Mesothelial cell of epicardium (in vitro differentiated cells): ENCODE results near the gene PREX1. TPM values are rescaled to one million over a fixed set of nuclear protein-coding genes. Genes with fewer than 3 reads are reported as not detected.

Source experiments
- DNase-seq, 2 experiments: peaks; one replicate each; pipeline ENCODE4 v3.0.0; 2021; ENCODE audit warnings: low spot score in 2 of 2; ENCODE audit not compliant: unreplicated experiment in 2 of 2
- H3K27ac Mint-ChIP-seq: 2 replicates; pipeline ENCODE4 v1.8.0; 2021; ENCODE audit warnings: mixed read lengths
- H3K27me3 Mint-ChIP-seq: 2 replicates; pipeline ENCODE4 v1.8.0; 2021; ENCODE audit warnings: low read depth, mixed read lengths
- H3K36me3 Mint-ChIP-seq: 2 replicates; pipeline ENCODE4 v1.8.0; 2021; ENCODE audit warnings: mixed read lengths
- H3K4me1 Mint-ChIP-seq: 2 replicates; pipeline ENCODE4 v1.8.0; 2021; ENCODE audit warnings: mixed read lengths
- H3K4me3 Mint-ChIP-seq: 2 replicates; pipeline ENCODE4 v1.8.0; 2021; ENCODE audit warnings: mild to moderate bottlenecking, moderate library complexity, mixed read lengths
- H3K9me3 Mint-ChIP-seq: 2 replicates; pipeline ENCODE4 v1.8.0; 2021; ENCODE audit warnings: mixed read lengths
- total RNA-seq: library from RNA; stranded (reverse); gene quantifications from 3 replicates; pipeline ENCODE4 v1.2.1, GENCODE V29; 2021
- TF ChIP-seq, protein P1 (sequence below): fragments of 200-600 bp; sonication (generic); IDR thresholded peaks from one replicate; pipeline ENCODE4 v1.5.0; 2021; ENCODE audit warnings: antibody characterized with exemption; ENCODE audit not compliant: unreplicated experiment

The PREX1 gene
- total RNA-seq, 1 donor from 2014 or later, result 8.3 TPM

DNA sequence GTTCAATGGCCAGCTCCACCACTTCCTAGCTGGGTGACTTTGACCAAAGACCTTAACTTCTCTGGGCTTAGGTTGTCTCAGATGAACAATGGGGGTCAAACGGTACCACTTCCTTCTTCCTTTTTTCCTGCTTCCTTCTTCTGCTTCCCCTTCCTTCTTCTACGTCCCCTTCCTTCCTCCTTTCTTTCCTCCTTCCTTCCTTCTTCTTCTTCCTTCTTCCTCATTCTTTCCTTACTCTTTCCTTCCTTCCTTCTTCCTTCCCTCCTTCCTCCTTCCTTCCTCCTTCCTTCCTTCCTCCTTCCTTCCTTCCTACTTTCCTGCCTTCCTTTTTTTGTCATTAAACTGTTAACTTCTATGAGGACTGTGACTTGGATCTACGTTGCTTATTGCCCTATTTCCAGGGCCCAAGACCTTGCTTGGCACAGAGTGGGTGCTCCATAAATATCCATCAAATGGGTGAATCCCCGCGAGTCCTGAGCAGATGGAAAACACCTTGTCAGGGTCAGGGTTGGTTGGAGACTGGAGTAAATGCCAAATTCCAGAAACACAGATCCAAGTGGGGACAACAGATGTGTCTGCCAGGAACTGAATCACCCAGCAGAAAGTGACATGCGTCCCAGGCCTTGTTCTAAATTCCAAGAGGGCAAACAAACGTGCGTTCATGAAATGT, 243.3 kb downstream of the PREX1 start:
- Mint-ChIP-seq H3K36me3 (no peaks in the 10 kb centered on the region), H3K9me3 (peaks cover 6% of the 10 kb centered on the region), H3K4me1 (peaks cover 28% of the 10 kb centered on the region), H3K4me3 (no peak overlapping the region), H3K27me3 (peaks cover 2% of the 10 kb centered on the region), H3K27ac (no peak overlapping the region)
- no peak for DNase-seq
- TF ChIP-seq, protein P1, sequence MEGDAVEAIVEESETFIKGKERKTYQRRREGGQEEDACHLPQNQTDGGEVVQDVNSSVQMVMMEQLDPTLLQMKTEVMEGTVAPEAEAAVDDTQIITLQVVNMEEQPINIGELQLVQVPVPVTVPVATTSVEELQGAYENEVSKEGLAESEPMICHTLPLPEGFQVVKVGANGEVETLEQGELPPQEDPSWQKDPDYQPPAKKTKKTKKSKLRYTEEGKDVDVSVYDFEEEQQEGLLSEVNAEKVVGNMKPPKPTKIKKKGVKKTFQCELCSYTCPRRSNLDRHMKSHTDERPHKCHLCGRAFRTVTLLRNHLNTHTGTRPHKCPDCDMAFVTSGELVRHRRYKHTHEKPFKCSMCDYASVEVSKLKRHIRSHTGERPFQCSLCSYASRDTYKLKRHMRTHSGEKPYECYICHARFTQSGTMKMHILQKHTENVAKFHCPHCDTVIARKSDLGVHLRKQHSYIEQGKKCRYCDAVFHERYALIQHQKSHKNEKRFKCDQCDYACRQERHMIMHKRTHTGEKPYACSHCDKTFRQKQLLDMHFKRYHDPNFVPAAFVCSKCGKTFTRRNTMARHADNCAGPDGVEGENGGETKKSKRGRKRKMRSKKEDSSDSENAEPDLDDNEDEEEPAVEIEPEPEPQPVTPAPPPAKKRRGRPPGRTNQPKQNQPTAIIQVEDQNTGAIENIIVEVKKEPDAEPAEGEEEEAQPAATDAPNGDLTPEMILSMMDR, result no peak

DNA sequence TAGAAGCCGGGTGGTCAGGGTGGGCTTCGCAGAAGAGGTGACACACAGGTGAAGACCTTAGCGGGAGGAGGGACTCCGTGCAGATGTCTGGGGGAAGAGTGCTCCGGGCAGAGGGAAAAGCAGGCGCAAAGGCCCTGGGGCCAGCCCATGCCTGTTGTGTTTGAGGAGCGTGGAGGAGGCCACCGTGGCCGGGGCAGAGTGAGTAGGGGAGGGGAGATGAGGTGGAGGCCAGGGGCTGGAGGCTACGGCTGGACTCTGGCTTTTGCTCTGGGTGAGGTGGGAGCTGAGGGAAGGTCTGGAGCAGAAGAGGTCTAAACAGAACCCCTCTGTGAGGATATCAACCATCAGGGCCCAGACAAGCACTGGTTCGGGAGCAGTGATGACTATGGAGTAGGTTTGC, 244.0 kb downstream of the PREX1 start:
- Mint-ChIP-seq H3K9me3 (peaks cover 6% of the 10 kb centered on the region), H3K36me3 (no peaks in the 10 kb centered on the region), H3K27ac (no peak overlapping the region), H3K4me3 (no peak overlapping the region), H3K27me3 (peaks cover 2% of the 10 kb centered on the region), H3K4me1 (peaks cover 28% of the 10 kb centered on the region)
- TF ChIP-seq, protein P1, result no peak
- no peak for DNase-seq

DNA sequence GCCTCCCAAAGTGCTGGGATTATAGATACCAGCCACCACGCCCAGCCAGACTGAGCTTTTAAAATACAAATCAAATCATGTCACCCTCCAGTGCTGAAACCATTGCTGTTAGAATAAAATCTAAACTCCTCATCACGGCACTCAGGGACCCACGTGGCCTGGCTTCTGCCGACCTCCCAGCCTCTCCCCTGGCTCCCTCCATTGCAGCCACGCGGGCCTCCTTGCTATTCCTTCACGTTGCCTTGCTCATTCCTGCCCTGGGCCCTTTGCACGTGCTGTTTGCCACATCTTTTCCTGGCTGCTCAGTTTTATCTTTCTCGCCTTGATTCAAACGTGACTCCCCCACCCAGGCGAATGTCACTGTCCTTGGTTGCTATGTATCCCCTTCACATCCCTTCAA, 244.6 kb downstream of the PREX1 start:
- H3K9me3 Mint-ChIP-seq, result peaks cover under 1% of the 10 kb centered on the region
- peaks cover 26% of the 10 kb centered on the region for H3K4me1 Mint-ChIP-seq
- no peak for DNase-seq
- H3K4me3 Mint-ChIP-seq, result no peak overlapping the region
- H3K27ac Mint-ChIP-seq, result no peak overlapping the region
- H3K27me3 Mint-ChIP-seq, result peaks cover 2% of the 10 kb centered on the region
- no peaks in the 10 kb centered on the region for H3K36me3 Mint-ChIP-seq
- TF ChIP-seq, protein P1, result no peak

DNA sequence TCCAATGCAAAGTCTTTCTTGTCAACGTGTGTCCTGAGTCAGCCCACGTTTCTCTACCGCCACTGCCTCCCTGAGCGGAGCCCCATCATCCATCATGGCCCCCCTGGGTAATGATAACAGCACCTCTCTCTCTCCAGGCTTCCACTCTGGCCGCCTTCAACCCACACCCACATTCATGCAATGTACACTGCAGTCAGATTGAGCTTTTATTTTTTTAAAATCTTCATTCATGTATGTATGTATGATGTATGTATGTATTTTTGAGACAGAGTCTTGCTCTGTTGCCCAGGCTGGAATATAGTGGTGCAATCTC, 245.2 kb downstream of the PREX1 start:
- H3K4me1 Mint-ChIP-seq, result peaks cover 25% of the 10 kb centered on the region
- no peak overlapping the region for H3K27ac Mint-ChIP-seq

DNA sequence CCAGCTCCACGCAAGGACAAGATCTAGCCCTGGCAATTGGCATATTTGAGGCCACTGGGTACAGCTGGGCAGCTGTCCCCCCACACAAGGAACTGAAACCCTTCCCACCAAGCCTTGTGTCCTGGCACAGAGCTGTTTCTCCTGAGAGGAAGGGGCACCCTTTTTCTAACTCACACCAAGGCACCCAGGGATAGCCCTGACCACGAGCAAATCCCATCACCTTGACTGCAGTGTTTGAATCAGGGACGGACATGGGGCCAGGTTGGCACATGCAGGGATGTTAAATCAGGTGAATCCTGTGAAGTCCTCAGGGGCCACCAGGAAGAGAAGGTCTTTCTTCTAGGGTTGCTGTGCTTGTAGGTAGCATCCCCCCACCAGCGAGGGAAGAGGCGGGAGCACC, 246.6 kb downstream of the PREX1 start:
- H3K4me1 Mint-ChIP-seq, result peaks cover 20% of the 10 kb centered on the region
- H3K27me3 Mint-ChIP-seq, result peaks cover 2% of the 10 kb centered on the region
- H3K4me3 Mint-ChIP-seq, result no peak overlapping the region
- no peaks in the 10 kb centered on the region for H3K9me3 Mint-ChIP-seq
- TF ChIP-seq, protein P1, result no peak
- no peaks in the 10 kb centered on the region for H3K36me3 Mint-ChIP-seq
- no peak overlapping the region for H3K27ac Mint-ChIP-seq
- no peak for DNase-seq

More for the DNA sequence above, 245.2 kb downstream of the PREX1 start:
- Mint-ChIP-seq H3K9me3 (no peaks in the 10 kb centered on the region), H3K27me3 (peaks cover 2% of the 10 kb centered on the region), H3K36me3 (no peaks in the 10 kb centered on the region), H3K4me3 (no peak overlapping the region)
- TF ChIP-seq, protein P1, result no peak
- DNase-seq, result no peak
